Non-pigmented ciliary epithelial cell (primary cell): ENCODE results near the gene PIPOX.

Source experiments
- DNase-seq: peaks from one replicate; pipeline ENCODE4 v3.0.0-alpha.2; 2010; ENCODE audit warnings: low read depth

Gene PIPOX

GRCh38 chr17:29019475-29020181, 23.3 kb upstream of the PIPOX start:
- DNase-seq: no peak

GRCh38 chr17:29020576-29020975, 22.4 kb upstream of the PIPOX start:
- no peak for DNase-seq

- DNase-seq: no peak
Measured at GRCh38 chr17:29021226-29021625, 21.7 kb upstream of the PIPOX start.

GRCh38 chr17:29022074-29022473, 20.9 kb upstream of the PIPOX start:
- DNase-seq: no peak

- no peak for DNase-seq
Measured at GRCh38 chr17:29024316-29024952, 18.5 kb upstream of the PIPOX start.

- no peak for DNase-seq
Measured at GRCh38 chr17:29031488-29031887, 11.5 kb upstream of the PIPOX start.

- DNase-seq: no peak
Measured at GRCh38 chr17:29032013-29032856, 10.7 kb upstream of the PIPOX start.

GRCh38 chr17:29032857-29033197, 10.1 kb upstream of the PIPOX start:
- no peak for DNase-seq

- DNase-seq: no peak
Measured at GRCh38 chr17:29034510-29034909, 8.4 kb upstream of the PIPOX start.

- no peak for DNase-seq
Measured at GRCh38 chr17:29036584-29036983, 6.4 kb upstream of the PIPOX start.

- no peak for DNase-seq
Measured at GRCh38 chr17:29037739-29038084, 5.2 kb upstream of the PIPOX start.

GRCh38 chr17:29038085-29038795, 4.7 kb upstream of the PIPOX start:
- DNase-seq: no peak

- DNase-seq: peak; percentile 62
Measured at GRCh38 chr17:29039764-29040598, 3.0 kb upstream of the PIPOX start.

- no peak for DNase-seq
Measured at GRCh38 chr17:29041091-29041490, 1.9 kb upstream of the PIPOX start.

- no peak for DNase-seq
Measured at GRCh38 chr17:29041571-29041970, 1.4 kb upstream of the PIPOX start.

GRCh38 chr17:29042026-29042678, 789 bp upstream of the PIPOX start:
- no peak for DNase-seq

GRCh38 chr17:29043539-29044145, 701 bp downstream of the PIPOX start:
- DNase-seq: no peak

GRCh38 chr17:29045026-29045425, 2.1 kb downstream of the PIPOX start:
- no peak for DNase-seq

GRCh38 chr17:29045734-29046472, 3.0 kb downstream of the PIPOX start:
- DNase-seq: no peak

GRCh38 chr17:29046473-29046839, 3.5 kb downstream of the PIPOX start:
- no peak for DNase-seq
